ENCODE measurements around the gene THBS2.
"Not testable (repeated sequence)": the region's sequence is repeated elsewhere in the genome, so short reads cannot be mapped to it uniquely, and the experiment has no call there.

THBS2 gene

DNA sequence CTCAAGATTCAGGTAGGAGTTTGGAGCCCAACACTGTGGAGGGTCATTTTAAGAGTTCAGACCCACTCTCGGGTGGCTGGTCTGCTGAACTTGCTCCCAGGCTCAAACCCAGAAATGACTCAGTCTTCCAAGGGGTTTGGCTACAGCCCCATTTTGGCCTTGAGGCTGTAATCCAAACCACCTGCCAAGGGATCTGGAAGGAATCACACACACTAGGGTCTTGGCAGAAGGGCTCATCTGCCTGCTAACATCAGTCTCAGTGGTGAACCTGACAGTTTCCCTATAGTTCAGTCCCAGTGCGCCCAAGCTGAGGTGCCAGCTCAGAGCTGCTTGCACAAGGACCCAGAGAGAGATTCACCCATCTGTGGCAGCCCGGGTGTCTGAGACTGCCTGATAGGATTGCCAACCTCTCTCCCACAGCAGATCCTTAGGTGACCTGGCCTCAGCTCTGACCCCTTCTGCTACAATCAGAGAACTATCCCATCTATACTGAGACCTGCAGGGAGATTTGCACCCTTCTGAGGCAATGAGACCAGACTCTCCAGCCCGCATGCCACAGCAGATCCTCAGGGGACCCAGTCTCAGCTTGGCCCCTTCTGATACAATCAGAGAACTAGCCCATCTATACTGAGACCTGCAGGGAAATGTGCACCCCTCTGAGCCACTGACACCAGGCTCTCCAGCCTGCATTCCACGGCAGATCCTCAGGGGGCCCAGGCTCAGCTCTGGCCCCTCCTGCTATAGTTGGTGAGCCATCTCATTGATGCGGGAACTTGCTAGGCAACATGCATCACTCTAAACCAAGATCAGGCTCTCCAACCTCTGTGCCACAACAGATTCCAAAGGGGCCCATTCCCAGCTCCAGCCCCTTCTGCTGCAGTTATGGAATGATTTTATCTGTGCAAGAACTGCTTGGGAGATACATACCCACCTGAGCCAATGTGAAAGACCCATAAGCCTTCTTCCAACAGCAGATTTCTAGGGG lies 48.2 kb downstream of the THBS2 start:
- peak; percentile 70 for DNase-seq

DNA sequence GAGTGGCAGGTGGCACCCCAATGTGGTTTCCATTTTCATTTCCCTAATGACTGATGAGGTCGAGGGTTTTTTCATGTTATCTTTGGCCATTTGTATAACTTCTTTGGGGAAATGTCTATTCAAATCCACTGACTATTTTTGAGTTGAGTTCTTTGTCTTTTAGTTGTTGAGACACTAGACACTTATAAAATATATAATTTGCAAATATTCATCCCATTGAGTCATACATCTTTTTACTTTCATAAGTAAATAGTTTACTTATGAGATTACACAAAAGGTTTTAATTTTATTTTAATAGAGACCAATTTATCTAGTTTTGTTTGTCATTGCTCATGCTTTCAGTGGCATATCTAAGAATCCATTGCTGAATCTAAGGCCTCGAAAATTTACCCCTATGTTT lies 49.5 kb downstream of the THBS2 start:
- DNase-seq = no peak

DNA sequence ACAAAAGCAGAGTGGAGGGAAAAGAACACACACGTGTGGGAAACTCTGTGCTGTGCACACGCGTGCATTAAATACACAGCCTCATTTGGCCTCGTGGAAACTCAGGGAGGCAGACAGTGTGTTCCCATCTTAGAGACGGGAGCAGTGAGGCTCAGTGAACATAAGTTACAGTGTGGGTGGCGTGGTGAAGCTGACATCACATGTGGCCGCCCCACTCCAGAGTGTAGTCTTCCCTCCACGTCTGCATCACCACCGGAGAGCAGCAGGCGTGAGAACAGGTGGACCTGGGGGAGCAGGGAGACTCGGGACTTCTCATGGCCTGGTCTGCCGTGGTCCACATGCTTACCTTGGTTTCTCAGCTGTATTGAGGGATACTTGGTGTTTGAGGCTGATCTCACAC lies 51.7 kb downstream of the THBS2 start:
- DNase-seq = no peak

DNA sequence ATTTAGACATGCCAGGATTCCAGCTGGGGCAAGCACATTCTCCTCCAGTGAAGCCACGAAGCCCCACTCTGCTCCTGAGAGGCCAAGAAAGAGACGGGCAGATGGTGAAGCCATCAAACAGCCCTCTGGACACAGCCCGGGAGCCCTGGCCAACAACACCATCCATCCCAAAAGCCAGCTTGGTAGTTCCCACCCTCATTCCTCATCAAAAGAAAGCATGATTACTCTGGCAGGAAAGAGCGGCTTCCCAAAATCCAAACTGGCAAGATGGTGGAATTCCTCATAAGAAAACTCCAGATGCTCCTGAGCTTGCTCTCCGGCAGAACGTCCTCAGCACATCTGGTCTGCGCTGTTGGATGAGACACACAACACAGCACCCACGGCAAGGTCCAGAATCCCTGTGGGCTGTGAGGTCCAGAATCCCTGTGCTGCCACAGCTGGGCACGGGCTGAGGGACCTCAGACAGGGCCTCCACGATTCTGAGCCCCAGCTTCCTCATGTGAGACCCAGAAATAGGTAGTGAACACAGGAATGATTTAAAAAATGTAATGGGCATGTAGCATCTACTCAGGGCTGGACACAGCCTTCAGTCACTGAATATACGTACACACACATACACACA lies 52.6 kb downstream of the THBS2 start:
- DNase-seq = no peak

DNA sequence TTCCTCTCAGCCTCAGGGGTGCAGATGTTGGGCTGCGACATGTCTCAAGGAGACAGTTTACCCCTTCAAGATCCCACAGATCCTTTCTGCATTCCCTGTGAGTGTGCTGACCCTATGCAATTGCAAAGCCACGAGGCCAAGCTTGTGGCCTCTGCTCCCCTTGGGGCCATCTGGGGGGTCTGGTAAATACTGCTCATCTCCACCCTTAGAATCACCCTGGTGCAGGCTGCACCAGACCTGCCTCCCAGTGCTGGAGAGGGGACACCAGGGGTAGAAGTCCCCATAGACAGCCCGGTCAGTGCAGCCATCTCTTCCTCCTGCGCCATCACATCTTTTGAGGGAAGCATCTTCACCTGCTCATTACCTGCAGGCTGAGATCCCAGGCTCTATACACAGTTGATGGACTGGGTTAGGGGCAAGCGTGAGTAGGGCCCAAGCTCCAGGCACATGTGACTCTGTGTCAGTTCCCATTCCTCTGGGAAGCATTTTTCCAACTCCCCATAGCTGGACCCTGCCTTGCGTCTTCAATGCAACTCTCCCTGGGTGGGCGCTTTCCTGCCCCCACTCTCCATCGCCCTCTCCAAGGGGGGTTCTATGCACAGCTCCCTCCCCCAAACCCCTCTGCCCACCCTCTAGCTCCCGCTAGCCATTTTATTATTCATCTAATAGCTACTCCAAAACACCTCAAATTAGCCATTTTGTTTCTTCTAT lies 53.9 kb downstream of the THBS2 start:
- no peak for DNase-seq

DNA sequence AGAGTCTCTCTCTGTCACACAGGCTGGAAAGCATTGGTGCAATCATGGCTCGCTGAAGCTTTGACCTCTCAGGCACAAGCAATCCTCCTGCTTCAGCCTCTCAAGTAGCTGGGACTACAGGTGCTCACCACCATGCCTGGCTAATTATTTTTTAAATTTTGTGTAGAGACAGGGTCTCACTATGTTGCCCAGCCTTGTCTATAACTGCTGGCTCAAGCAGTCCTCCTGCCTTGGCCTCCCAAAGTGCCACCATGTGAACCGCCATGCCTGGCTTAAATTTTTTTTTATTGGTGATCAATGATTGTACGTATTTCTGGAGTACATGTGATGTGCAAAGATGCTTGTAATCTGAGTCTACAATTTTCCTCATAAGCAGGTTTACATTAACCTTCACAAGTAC lies 54.8 kb downstream of the THBS2 start:
- DNase-seq = no peak

DNA sequence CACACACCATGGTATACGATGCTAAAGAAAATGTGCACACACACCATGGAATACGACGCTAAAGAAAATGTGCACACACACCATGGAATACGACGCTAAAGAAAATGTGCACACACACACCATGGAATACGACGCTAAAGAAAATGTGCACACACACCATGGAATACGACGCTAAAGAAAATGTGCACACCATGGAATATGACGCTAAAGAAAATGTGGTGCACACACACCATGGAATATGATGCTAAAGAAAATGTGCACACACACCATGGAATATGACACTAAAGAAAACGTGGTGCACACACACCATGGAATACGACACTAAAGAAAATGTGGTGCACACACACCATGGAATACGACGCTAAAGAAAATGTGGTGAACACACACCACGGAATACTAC lies 55.7 kb downstream of the THBS2 start:
- not testable (repeated sequence) for DNase-seq

DNA sequence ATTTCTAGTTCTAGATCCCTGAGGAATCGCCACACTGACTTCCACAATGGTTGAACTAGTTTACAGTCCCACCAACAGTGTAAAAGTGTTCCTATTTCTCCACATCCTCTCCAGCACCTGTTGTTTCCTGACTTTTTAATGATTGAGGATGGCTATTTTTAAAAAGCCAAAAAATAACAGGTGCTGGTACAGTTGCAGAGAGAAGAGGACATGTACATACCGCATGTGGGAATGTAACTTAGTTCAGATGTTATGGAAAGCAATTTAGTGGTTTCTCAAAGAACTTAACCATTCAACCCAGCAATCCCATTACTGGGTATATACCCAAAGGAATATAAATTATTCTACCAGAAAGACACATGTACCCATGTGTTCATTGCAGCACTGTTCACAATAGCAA lies 57.4 kb downstream of the THBS2 start:
- not testable (repeated sequence) for DNase-seq

DNA sequence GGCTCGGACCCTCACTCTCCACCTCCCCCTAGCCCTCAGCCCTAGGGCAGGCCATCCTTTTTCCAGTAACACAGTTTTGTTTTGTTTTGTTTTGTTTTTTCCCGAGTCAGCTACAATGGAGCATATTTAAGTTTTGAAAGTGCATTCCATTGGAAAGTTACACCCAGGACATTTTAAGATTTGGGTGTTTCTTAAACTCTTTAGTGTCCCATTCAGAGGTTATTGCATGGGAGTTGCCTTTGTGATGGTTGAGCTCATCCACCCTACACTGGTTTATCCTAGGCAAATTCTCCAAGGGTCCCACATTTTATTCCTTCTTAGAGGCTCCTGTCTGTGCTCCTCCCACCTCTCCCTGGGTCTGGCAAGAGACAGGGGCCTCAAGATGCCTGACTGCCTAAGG lies 58.9 kb downstream of the THBS2 start:
- DNase-seq = no peak

DNA sequence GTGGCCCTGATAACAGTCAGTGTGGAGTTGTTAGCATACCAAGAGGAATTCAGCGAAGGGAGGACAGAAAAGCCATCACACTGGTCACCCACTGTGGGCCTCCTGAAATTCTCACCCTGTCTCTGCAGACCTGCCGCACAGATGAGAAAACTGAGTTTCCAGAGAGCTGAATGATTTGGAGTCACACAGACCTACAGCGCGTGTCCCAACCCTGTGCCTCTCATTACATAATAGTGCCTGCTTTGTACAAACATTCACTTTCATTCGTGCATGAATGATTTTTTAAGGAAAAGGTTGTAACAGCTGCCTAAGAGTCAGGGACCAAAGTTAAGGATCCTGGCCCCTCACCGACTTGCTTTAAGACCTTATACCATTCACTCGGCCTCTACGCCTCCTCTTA lies 62.7 kb downstream of the THBS2 start:
- no peak for DNase-seq

DNA sequence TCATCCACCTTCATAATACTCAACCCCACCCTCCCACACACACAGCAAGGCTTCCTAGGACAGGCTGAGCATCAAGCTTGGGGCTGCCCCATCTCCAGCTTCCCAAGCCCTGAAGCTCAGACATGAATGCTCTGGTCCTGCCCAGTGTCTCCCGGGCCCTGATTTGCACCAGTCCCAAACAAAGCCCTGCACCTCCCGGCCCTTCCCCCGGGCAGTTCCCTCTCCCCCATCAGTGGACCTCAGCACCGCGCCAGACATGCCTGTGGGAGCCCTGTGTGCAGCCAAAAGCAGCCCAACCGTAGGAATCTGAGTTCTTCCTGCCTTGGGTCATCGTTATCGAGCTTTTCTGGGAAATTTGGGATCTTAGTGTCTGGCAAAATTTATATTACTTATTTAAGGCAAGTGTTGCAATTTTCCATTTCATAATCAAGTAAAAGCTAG lies 63.5 kb downstream of the THBS2 start:
- DNase-seq = peak; percentile 91

DNA sequence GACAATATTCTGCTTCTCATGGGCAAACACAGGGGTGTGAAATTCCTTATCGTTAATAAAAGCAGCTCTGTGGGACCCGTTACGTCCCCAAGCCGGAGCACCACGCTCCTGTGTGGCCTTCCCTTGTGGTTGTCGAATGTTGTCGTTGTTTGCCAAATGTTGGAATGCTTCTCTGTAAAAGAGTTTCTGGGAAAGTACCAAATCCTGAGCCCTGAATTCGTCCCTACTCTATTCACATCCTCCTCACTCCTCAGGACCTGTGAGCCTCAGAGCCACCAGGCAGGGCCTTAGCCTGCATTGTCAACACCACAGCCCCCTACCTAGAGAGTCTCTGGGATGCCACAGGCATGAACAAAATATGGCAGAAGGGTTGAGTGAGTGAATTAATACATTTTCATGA lies 64.0 kb downstream of the THBS2 start:
- peak; percentile 18 for DNase-seq

DNA sequence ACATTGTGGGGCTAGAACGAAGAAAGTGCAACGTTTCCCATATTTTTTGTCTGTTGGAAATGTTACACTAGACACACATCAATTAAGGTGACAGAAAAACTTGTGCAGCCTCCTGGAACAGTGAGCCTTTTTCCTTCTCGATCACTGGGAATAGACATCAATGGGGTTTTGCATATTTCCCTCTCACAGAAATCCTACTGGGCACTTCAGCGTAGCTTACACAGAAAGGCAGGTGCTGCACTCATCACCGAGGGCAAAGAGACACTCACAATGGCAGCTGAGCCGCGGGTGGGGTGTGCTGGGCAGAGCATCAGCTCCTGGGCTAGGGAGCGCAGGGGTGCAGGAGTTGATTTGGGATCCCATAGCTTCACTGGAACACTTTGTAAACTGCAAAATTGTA lies 64.5 kb downstream of the THBS2 start:
- no peak for DNase-seq

DNA sequence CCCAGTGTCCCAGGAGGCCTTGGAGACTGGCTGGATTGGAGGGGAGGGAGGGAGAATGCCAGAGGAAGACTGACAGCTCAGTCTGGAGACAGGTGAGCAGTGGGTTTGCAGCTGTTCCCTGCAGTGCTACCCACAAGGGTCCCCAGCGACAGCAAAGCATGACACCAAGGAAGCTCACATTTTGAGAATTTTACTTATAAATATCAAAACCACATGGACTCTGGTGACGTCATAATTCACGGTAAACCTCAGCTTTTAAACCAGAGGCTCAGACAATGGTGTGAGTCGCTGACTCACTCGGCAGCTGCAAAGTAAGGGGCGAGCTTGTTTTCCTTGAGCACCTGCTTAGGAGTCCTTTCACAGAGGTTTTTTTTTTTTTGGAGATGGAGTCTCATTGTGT lies 65.2 kb downstream of the THBS2 start:
- peak; percentile 91 for DNase-seq

DNA sequence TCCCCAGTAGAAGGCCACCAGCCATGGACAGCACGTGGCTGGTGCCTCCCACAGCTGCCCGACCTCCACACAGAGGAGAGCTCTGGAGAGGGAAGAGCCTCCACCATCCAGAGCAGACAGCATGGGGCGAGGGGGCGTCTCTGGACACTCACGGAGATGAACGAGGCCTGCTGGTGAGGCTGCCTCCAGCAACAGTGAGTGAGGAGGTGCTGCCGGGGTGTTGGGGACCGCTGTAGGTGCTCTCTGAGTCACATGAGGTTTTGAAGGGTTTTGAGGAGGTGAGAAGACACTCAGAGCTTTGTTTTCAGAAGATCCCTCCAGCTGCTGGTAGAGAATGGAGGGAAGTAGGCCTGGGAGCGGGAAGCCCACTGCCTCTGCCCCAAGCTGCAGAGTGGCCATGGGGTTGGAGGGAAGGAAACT lies 65.6 kb downstream of the THBS2 start:
- DNase-seq = no peak

DNA sequence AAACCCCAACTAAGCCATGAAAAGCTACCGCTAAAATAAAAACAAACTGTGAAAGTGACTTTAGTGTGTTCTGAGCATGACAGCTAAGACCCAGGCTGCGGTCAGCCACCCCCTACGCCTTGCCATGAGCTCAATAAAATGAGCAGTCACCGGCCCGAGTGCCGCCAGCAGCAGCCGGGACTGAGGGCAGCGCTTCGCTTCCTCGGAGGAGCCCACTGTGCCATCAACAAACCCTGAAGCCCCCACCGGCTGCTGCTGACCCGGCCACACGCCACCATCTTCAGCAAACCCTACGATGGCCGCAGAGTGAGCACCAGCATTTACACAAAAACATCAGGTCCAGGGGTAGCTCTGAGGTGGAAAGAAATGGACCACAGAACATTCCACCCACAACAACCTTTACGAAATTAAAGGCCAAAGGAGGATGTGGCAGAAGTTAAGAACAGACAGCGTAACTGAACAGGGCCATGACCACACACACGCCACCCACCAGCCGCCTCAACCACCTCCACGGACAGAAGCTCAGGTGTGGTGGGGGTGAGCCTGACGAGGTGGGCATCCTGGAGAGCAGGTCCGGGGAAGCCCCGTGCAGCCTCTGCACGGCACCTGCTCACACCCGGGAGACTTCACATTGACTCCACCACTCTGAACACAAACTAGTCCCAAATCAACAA lies 67.0 kb downstream of the THBS2 start:
- DNase-seq = no peak

DNA sequence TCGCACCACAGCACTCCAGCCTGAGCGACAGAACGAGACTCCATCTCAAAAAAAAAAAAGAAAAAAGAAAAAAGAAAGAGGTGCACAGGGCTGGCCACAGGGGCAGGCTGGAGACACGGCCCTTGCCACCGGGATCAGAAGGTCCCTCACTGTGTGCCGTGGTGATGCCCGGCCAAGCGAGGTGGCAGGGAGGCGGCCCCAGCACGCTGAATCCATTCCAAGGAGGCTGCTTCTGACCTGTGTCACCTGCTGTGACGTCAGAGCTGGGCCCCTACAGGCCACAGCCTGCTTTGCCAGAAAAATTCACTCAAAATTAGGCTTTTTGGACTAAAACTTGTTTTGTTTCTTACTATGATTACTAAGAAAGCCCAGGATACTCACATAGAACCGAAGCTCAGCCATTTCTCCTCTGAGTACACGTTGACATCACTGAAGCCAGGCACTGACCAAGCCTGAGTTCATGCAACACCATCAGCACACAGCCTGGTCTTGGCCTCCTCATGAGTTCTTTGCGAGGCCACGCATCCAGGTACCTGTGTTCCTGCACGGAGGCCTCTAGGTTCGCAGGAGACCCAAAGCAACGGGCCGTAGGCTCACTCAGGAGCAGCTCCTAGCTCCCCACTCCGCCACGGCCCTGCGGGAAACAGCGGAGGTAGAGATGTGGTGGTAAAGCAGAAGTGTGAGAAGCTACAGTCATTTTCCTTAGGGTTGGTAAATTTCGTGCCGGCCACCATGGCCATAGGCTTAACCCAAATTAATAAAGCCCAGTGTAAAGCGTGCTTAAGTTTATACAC lies 67.8 kb downstream of the THBS2 start:
- DNase-seq = no peak

DNA sequence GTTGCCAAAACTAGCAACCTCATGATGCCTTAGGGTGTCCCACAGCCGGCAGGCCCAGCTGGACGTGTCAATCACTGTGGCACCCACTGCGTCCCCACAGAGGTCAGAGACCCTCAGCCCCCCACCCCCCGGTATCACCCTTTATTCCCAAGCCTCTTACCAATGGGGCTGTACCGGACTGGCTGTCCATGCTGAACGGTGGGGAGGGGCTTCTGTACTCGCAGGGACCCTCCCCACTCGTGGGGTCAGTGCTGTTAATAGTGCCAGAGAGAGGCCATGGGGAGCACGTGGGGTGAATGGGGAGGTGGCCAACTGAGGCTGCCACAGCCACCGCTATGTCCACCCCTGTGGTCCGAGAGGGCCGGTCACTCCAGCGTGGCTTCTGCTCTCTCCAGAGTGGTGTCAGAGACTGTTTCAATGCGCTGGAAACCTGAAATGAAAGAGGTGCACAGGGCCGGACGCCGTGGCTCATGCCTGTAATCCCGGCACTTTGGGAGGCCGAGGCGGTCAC lies 68.6 kb downstream of the THBS2 start:
- DNase-seq = no peak

DNA sequence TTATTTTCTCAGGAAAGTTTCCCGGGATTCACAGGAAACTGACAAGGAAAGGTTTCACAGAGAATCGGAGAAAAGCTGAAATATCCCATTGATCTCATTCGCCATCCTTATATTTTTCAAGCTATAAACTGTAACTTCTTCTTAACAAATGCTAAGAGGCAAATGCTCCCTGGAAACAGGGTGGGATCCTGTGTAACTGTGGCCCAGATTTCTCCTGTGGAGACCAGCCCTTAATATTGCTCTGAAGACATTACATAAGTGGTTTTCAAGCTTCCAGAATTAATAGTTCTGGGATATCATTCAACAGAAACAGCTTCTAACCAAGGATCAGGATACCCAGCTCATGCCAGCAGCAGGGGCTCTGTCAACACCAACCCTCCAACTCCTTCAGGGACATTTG lies 69.2 kb downstream of the THBS2 start:
- DNase-seq = no peak

DNA sequence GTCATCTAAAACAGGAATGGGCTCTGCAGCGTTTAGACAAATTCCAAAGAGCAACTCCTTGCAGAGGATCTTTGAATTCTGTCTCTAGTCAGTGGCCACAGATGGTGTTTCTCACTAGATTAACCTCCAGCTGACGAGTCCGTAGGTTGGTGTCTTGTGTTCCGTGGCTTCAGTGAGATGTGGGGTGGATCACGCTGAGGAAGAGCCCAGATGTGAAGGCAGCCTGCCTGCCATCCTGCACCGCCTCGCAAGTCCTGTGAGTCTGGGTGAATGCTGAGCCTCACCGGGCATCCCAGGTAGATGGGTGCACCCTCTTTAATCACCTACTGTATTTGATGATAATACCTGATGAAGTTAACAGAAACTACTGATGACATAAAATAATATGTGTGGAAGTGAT lies 70.4 kb downstream of the THBS2 start:
- no peak for DNase-seq

DNA sequence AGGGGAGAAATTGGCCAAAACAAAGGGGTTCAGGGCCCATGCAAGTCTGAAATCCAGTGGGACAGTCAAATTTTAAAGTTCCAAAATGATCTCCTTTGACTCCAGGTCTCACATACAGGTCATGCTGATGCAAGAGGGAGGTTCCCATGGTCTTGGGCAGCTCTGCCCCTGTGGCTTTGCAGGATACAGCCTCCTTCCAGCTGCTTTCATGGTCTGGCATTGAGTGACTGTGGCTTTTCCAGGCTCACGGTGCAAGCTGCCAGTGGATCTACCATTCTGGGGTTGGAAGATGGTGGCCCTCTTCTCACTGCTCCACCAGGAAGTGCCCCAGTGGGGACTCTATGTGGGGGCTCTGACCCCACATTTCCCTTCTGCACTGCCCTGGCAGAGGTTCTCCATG lies 73.8 kb downstream of the THBS2 start:
- not testable (repeated sequence) for DNase-seq
